IMR-90 (cell line): ENCODE data around the gene CASP3. TPM values are rescaled to one million over a fixed set of nuclear protein-coding genes. Genes with fewer than 3 reads are reported as not detected.

Experiments
- ATAC-seq: fragments of 200-7000 bp; cut with Tn5 transposase; 2 replicates; pipeline ENCODE4 v1.9.1; 2020; ENCODE audit warnings: low read depth, mild to moderate bottlenecking, moderate library complexity
- BruUV-seq: library from RNA; stranded (reverse); fragments of 400-500 nt; replicated peaks from 2 replicates; lab custom pipeline; 2021; lab: Mats Ljungman, UMichigan
- CTCF ChIA-PET: fragments of 300-600 bp; formaldehyde crosslinking; extraction: SDS; loops from one replicate; lab custom pipeline; 2021; ENCODE audit warnings: antibody characterized with exemption; lab: Yijun Ruan, JAX
- POLR2A ChIA-PET: fragments of 300-600 bp; sonication (Branson Sonifier 250); formaldehyde crosslinking; loops from one replicate; lab custom pipeline; 2022; ENCODE audit warnings: antibody characterized with exemption; ENCODE audit not compliant: unreplicated experiment; lab: Charles Lee
- DNase-seq: peaks from one replicate; pipeline ENCODE4 v3.0.0; 2013
- H2AFZ ChIP-seq: replicated peaks from 2 replicates; pipeline ENCODE3; 2013; ENCODE audit warnings: low read length, mild to moderate bottlenecking; ENCODE audit not compliant: poor library complexity
- H2AK5ac ChIP-seq: 2 replicates; pipeline ENCODE4 v1.6.1; 2013; ENCODE audit warnings: low read depth, low read length, inconsistent platforms
- H2AK9ac ChIP-seq: replicated peaks from 2 replicates; pipeline ENCODE3; 2013; ENCODE audit warnings: mild to moderate bottlenecking, low read depth, low read length, moderate library complexity; ENCODE audit not compliant: poor library complexity
- H2BK120ac ChIP-seq: 2 replicates; pipeline ENCODE4 v1.6.1; 2013; ENCODE audit warnings: low read depth, low read length, inconsistent platforms
- H2BK15ac ChIP-seq: 3 replicates; pipeline ENCODE4 v1.6.1; 2013; ENCODE audit warnings: low read depth, low read length, inconsistent platforms
- H2BK20ac ChIP-seq: 2 replicates; pipeline ENCODE4 v1.6.1; 2013; ENCODE audit warnings: low read depth, mild to moderate bottlenecking, inconsistent platforms, low read length, moderate library complexity
- H2BK5ac ChIP-seq: 2 replicates; pipeline ENCODE4 v1.6.1; 2013; ENCODE audit warnings: mild to moderate bottlenecking, low read depth, low read length, inconsistent platforms; ENCODE audit not compliant: poor library complexity, severe bottlenecking
- H3K14ac ChIP-seq: replicated peaks from 2 replicates; pipeline ENCODE4 v1.6.1; 2013; ENCODE audit warnings: low read depth, low read length, inconsistent platforms
- H3K18ac ChIP-seq: 2 replicates; pipeline ENCODE4 v1.6.1; 2013; ENCODE audit warnings: low read depth, low read length, control low read depth
- H3K23ac ChIP-seq: 2 replicates; pipeline ENCODE4 v1.6.1; 2013; ENCODE audit warnings: low read depth, low read length, inconsistent platforms
- H3K27ac ChIP-seq: 2 replicates; pipeline ENCODE4 v1.5.1; 2013; ENCODE audit warnings: mild to moderate bottlenecking, control low read depth, low read length; ENCODE audit not compliant: insufficient read depth
- H3K27me3 ChIP-seq: 2 replicates; pipeline ENCODE4 v1.6.1; 2013; ENCODE audit warnings: low read length; ENCODE audit not compliant: control insufficient read depth, insufficient read depth
- H3K36me3 ChIP-seq: 2 replicates; pipeline ENCODE4 v1.6.1; 2013; ENCODE audit warnings: low read length, mixed read lengths; ENCODE audit not compliant: control insufficient read depth, insufficient read depth
- H3K4ac ChIP-seq: 2 replicates; pipeline ENCODE4 v1.6.1; 2013; ENCODE audit warnings: low read depth, low read length, inconsistent platforms
- H3K4me1 ChIP-seq: 2 replicates; pipeline ENCODE4 v1.6.1; 2013; ENCODE audit warnings: low read length, mixed read lengths; ENCODE audit not compliant: control insufficient read depth, insufficient read depth
- H3K4me2 ChIP-seq: 2 replicates; pipeline ENCODE4 v1.6.1; 2013; ENCODE audit warnings: low read depth, mild to moderate bottlenecking, control low read depth, low read length, moderate library complexity
- H3K4me3 ChIP-seq: 2 replicates; pipeline ENCODE4 v1.5.1; 2013; ENCODE audit warnings: low read depth, mild to moderate bottlenecking, control low read depth, low read length, moderate library complexity; ENCODE audit not compliant: insufficient read depth
- H3K56ac ChIP-seq: 2 replicates; pipeline ENCODE4 v1.6.1; 2013; ENCODE audit warnings: low read length, inconsistent platforms; ENCODE audit not compliant: insufficient read depth; ENCODE audit errors: extremely low read depth
- H3K79me1 ChIP-seq, 2 experiments: 2 replicates each; pipeline ENCODE4 v1.6.1; 2013; ENCODE audit warnings: low read length in 2 of 2, inconsistent platforms in 1 of 2, low read depth in 1 of 2
- H3K9ac ChIP-seq: 2 replicates; pipeline ENCODE4 v1.6.1; 2013; ENCODE audit warnings: low read depth, low read length, control low read depth
- H3K9me1 ChIP-seq: 2 replicates; pipeline ENCODE4 v1.6.1; 2013; ENCODE audit warnings: low read length, inconsistent platforms; ENCODE audit not compliant: insufficient read depth
- H3K9me3 ChIP-seq: 2 replicates; pipeline ENCODE4 v1.6.1; 2013; ENCODE audit warnings: low read length; ENCODE audit not compliant: control insufficient read depth, insufficient read depth
- H4K20me1 ChIP-seq: 2 replicates; pipeline ENCODE4 v1.6.1; 2013; ENCODE audit warnings: low read length, inconsistent platforms; ENCODE audit not compliant: insufficient read depth
- H4K5ac ChIP-seq: 2 replicates; pipeline ENCODE4 v1.6.1; 2013; ENCODE audit warnings: mild to moderate bottlenecking, low read depth, low read length, control low read depth
- H4K8ac ChIP-seq, 2 experiments: 2 replicates each; pipeline ENCODE4 v1.6.1; 2013; ENCODE audit warnings: low read depth in 2 of 2, low read length in 2 of 2, control low read depth in 1 of 2, inconsistent platforms in 1 of 2
- H4K91ac ChIP-seq: 2 replicates; pipeline ENCODE4 v1.6.1; 2013; ENCODE audit warnings: low read depth, low read length, inconsistent platforms; ENCODE audit not compliant: insufficient read depth
- BHLHE40 ChIP-seq: fragments of 150-350 bp; IDR thresholded peaks from 2 replicates; pipeline ENCODE4 v1.6.1; 2016; ENCODE audit warnings: mild to moderate bottlenecking, low read depth, low read length
- CEBPB ChIP-seq: IDR thresholded peaks from 2 replicates; pipeline ENCODE4 v1.6.1; 2012; ENCODE audit warnings: low read depth, low read length, improper control_type of control experiment
- CHD1 ChIP-seq: IDR thresholded peaks from 2 replicates; pipeline ENCODE4 v1.6.1; 2012; ENCODE audit warnings: low read depth, low read length, improper control_type of control experiment
- CTCF ChIP-seq: conservative IDR thresholded peaks from 2 replicates; pipeline ENCODE4 v1.5.1; 2012; ENCODE audit warnings: mild to moderate bottlenecking, low read depth, low read length, improper control_type of control experiment
- FOS ChIP-seq: fragments of 150-350 bp; IDR thresholded peaks from 2 replicates; pipeline ENCODE4 v1.6.1; 2016; ENCODE audit warnings: low read depth, low read length
- MAFK ChIP-seq: IDR thresholded peaks from 2 replicates; pipeline ENCODE4 v1.6.1; 2012; ENCODE audit warnings: low read depth, low read length, improper control_type of control experiment
- MAZ ChIP-seq: IDR thresholded peaks from 2 replicates; pipeline ENCODE4 v1.6.1; 2012; ENCODE audit warnings: low read depth, mild to moderate bottlenecking, low read length, improper control_type of control experiment, moderate library complexity, borderline replicate concordance
- MXI1 ChIP-seq: IDR thresholded peaks from 2 replicates; pipeline ENCODE4 v1.6.1; 2012; ENCODE audit warnings: low read depth, mild to moderate bottlenecking, low read length, moderate library complexity, borderline replicate concordance
- NFE2L2 ChIP-seq: fragments of 150-350 bp; IDR thresholded peaks from 2 replicates; pipeline ENCODE4 v1.6.1; 2016; ENCODE audit warnings: low read depth, mild to moderate bottlenecking, low read length
- POLR2A ChIP-seq: IDR thresholded peaks from 2 replicates; pipeline ENCODE4 v1.6.1; 2012; ENCODE audit warnings: mild to moderate bottlenecking, low read depth, low read length
- RAD21 ChIP-seq: IDR thresholded peaks from 2 replicates; pipeline ENCODE4 v1.6.1; 2012; ENCODE audit warnings: low read length, improper control_type of control experiment
- RCOR1 ChIP-seq: IDR thresholded peaks from 2 replicates; pipeline ENCODE4 v1.6.1; 2012; ENCODE audit warnings: mild to moderate bottlenecking, low read length, improper control_type of control experiment; ENCODE audit not compliant: insufficient replicate concordance
- RFX5 ChIP-seq: IDR thresholded peaks from 2 replicates; pipeline ENCODE4 v1.8.0; 2012; ENCODE audit warnings: low read depth, mild to moderate bottlenecking, low read length, moderate library complexity
- SMC3 ChIP-seq: fragments of 150-350 bp; IDR thresholded peaks from 2 replicates; pipeline ENCODE4 v1.6.1; 2016; ENCODE audit warnings: low read depth, mild to moderate bottlenecking, antibody characterized with exemption, low read length, moderate library complexity
- WGBS, 2 experiments: methylation state at CpG; one replicate each; pipeline versions ENCODE4 v1.1.5 to v1.1.7; 2013; ENCODE audit warnings: missing lambda C conversion rate in 2 of 2; ENCODE audit not compliant: insufficient read length in 1 of 2; ENCODE audit errors: extremely low coverage in 2 of 2; 5-methylcytosine and 5-hydroxymethylcytosine counted together
- dilution Hi-C: fragments of 300-500 bp; cut with HindIII; formaldehyde crosslinking; loops from one replicate; pipeline ENCODE4 v1.14.3; 2018; ENCODE audit warnings: low sequenced_read_pairs; ENCODE audit not compliant: unreplicated experiment
- in situ Hi-C: fragments of 300-500 bp; cut with MboI; formaldehyde crosslinking; loops from 3 replicates; pipeline ENCODE4 v1.14.3; 2019; ENCODE audit warnings: low sequenced_read_pairs, inconsistent platforms, mixed read lengths
- intact Hi-C: fragments of 100-400 bp; cut with micrococcal nuclease; formaldehyde crosslinking; loops from 2 replicates; pipeline ENCODE4 v1.10.0; 2022
- polyA plus RNA-seq, 3 experiments: library from polyadenylated mRNA; depleted of rRNA; stranded (reverse); fragments of >200 nt; gene quantifications; 2 replicates each; pipeline ENCODE4 v1.2.3, GENCODE V29; 2012; ENCODE audit warnings: low replicate concordance in 1 of 3
- total RNA-seq: library from RNA; depleted of rRNA; stranded (reverse); fragments of >200 nt; gene quantifications from 2 replicates; pipeline ENCODE4 v1.2.3, GENCODE V29; 2012
- TF ChIP-seq, protein P1 (sequence below): fragments of 150-350 bp; IDR thresholded peaks from 2 replicates; pipeline ENCODE4 v1.6.1; 2016; ENCODE audit warnings: low read depth, mild to moderate bottlenecking, low read length, moderate library complexity, borderline replicate concordance
- TF ChIP-seq, protein P2 (sequence below): fragments of 150-350 bp; IDR thresholded peaks from 2 replicates; pipeline ENCODE4 v1.6.1; 2017; ENCODE audit warnings: mild to moderate bottlenecking, antibody characterized with exemption, low read length, low read depth

Gene CASP3
- total and polyA plus RNA-seq, 2 of the 4 experiments (the other 2 are of a cell fraction): 26.7 to 27.4 TPM

- Histone ChIP-seq H2AK9ac (no peak overlapping the region), H3K56ac (no peak overlapping the region), H3K4me1 (peaks cover 3% of the 10 kb centered on the region), H3K14ac (no peak overlapping the region), H3K27ac (no peak overlapping the region), H2BK5ac (no peak overlapping the region), H3K9me3 (no peaks in the 10 kb centered on the region), H3K79me1 (no peaks in the 10 kb centered on the region; a peak in 1 of 4 replicates), H2BK20ac (no peak overlapping the region), H2BK120ac (no peak overlapping the region), H2BK15ac (no peak overlapping the region), H3K36me3 (peaks cover 16% of the 10 kb centered on the region), H3K4me3 (no peak overlapping the region), H2AK5ac (no peak overlapping the region), H3K9ac (no peak overlapping the region), H4K20me1 (no peaks in the 10 kb centered on the region), H3K4ac (no peak overlapping the region), H3K23ac (no peak overlapping the region), H4K91ac (no peak overlapping the region), H4K8ac (no peak overlapping the region), H3K9me1 (0 out of 2 replicates have a peak, but pooled peaks cover 5% of the 10 kb centered on the region), H3K4me2 (no peak overlapping the region), H4K5ac (no peak overlapping the region), H2AFZ (no peak overlapping the region), H3K27me3 (no peaks in the 10 kb centered on the region), H3K18ac (no peak overlapping the region)
- CTCF ChIA-PET: interaction anchor here (1.0 kb wide), 1 partner anchor 11 kb away, joined by 3 read pairs; no protein-coding TSS in a partner anchor
- 100% methylated on average over 5 of the region's 9 CpGs; no CpG with 5 or more reads in 1 of the 2 experiments for WGBS, 2 experiments
- intact Hi-C loops (no loop called here), in situ Hi-C loops (no loop called here), dilution Hi-C loops (no loop called here)
- DNase-seq: no peak
- TF ChIP-seq, protein P1, sequence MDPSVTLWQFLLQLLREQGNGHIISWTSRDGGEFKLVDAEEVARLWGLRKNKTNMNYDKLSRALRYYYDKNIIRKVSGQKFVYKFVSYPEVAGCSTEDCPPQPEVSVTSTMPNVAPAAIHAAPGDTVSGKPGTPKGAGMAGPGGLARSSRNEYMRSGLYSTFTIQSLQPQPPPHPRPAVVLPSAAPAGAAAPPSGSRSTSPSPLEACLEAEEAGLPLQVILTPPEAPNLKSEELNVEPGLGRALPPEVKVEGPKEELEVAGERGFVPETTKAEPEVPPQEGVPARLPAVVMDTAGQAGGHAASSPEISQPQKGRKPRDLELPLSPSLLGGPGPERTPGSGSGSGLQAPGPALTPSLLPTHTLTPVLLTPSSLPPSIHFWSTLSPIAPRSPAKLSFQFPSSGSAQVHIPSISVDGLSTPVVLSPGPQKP: no peak
- no peak for TF ChIP-seq RAD21
- no peak for TF ChIP-seq MXI1
- no peak for TF ChIP-seq BHLHE40
- TF ChIP-seq CHD1: no peak
- TF ChIP-seq MAZ: no peak
- TF ChIP-seq RCOR1: no peak
- TF ChIP-seq, protein P2, sequence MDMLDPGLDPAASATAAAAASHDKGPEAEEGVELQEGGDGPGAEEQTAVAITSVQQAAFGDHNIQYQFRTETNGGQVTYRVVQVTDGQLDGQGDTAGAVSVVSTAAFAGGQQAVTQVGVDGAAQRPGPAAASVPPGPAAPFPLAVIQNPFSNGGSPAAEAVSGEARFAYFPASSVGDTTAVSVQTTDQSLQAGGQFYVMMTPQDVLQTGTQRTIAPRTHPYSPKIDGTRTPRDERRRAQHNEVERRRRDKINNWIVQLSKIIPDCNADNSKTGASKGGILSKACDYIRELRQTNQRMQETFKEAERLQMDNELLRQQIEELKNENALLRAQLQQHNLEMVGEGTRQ: no peak
- no peak for TF ChIP-seq POLR2A
- TF ChIP-seq FOS: no peak
- TF ChIP-seq MAFK: no peak
- TF ChIP-seq RFX5: no peak
- no peak for TF ChIP-seq NFE2L2
- TF ChIP-seq CTCF: no peak
- TF ChIP-seq SMC3: no peak
- no peak for TF ChIP-seq CEBPB
- POLR2A ChIA-PET: no interaction called here
- ATAC-seq: no peak
- no TSS peak for BruUV-seq
Observed at GRCh38 chr4:184668096-184668495, 18.8 kb upstream of the CASP3 start.
